ENCODE results near the gene NRG3.
"Not testable (repeated sequence)": the region's sequence is repeated elsewhere in the genome, so short reads cannot be mapped to it uniquely, and the experiment has no call there.

DNA sequence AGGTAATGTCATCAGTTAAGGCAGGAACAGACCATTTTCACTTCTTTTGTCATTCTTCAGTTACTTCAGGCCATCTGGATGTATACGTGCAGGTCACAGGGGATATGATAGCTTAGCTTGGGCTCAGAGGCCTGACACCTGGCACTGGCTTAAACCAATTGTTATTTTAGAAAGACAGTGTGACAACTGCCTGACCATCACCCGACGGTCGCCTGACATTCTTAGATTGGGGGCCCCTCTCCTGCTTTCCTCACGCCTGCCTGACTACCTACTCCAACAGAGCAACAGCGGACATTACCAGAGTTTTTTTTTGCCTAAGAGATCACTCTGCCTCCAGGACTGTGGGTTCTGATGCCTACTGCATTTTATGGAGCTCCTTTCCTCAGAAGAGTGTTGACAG lies 803.5 kb downstream of the NRG3 start:
- TF ChIP-seq, protein P1, sequence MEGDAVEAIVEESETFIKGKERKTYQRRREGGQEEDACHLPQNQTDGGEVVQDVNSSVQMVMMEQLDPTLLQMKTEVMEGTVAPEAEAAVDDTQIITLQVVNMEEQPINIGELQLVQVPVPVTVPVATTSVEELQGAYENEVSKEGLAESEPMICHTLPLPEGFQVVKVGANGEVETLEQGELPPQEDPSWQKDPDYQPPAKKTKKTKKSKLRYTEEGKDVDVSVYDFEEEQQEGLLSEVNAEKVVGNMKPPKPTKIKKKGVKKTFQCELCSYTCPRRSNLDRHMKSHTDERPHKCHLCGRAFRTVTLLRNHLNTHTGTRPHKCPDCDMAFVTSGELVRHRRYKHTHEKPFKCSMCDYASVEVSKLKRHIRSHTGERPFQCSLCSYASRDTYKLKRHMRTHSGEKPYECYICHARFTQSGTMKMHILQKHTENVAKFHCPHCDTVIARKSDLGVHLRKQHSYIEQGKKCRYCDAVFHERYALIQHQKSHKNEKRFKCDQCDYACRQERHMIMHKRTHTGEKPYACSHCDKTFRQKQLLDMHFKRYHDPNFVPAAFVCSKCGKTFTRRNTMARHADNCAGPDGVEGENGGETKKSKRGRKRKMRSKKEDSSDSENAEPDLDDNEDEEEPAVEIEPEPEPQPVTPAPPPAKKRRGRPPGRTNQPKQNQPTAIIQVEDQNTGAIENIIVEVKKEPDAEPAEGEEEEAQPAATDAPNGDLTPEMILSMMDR (IDR thresholded peaks at IDR 0.05) = not testable (repeated sequence)
- not testable (repeated sequence) for TF ChIP-seq POLR2AphosphoS5, POLR2A, EP300 (IDR thresholded peaks at IDR 0.05)

All from gastroesophageal sphincter (tissue), 3 donors.